GM21367 (cell line): ENCODE measurements around the gene CDC23.
A peak's percentile ranks its signal among the peaks of the same experiment; 100 is the strongest.
"Not testable (repeated sequence)": the region's sequence is repeated elsewhere in the genome, so short reads cannot be mapped to it uniquely, and the experiment has no call there.

Experiments used
- ATAC-seq: cut with Tn5 transposase; IDR thresholded peaks from one replicate; pipeline ENCODE4 v1.9.1; 2021; ENCODE audit not compliant: unreplicated experiment

Gene CDC23

DNA sequence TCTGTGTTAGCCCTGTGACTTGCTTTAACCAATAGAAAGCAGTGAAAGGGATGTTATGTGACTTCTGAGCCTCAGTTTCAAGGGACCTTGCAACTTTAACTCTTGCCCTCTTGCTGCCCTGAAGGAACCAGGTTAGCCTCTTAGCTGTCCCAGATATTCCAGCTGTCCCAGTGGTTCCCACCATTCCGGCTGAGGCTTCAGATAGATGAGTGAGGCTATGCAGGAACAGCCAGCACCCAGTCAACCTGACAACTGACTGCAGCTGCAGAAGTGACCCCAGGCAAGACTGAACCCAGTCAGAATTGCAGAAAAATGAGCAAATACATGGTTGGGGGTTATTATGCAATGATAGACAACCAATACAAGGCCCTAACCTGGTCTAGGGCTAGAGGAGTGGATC, 10.4 kb upstream of the CDC23 start:
- no peak for ATAC-seq

DNA sequence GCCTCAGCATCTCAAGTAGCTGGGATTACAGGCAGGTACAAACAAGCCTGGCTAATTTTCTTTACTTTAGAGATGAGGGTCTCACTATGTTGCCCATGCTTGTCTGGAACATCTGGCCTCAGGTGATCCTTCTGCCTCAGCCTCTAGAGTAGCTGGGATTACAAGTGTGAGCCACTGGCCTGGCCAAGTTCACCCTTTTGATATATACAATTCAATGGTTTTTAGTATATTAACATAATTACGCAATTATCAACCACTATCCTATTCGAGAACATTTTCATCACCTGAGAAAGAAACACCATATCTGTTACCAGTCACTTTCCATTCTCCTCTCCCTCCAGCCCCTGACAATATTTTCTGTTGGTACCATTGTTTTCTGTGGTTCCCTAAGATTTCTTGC, 3.7 kb upstream of the CDC23 start:
- no peak for ATAC-seq

DNA sequence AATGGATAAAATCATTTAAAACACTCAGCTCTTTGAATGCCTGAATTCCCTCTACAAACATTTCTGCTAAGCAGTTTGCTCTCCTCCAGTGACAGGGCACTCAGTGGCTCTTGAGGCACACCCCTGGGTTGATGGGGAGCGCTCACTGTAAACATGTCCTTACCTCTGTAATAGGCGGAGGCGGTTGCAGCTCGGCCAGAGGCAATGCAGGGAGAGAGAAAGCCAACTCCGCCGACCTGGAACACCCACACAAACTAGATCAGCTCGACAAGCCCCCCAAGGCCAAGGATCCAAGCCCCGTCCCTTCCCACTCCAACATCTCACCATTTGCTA, 329 bp downstream of the CDC23 start:
- peak; percentile 9 for ATAC-seq

DNA sequence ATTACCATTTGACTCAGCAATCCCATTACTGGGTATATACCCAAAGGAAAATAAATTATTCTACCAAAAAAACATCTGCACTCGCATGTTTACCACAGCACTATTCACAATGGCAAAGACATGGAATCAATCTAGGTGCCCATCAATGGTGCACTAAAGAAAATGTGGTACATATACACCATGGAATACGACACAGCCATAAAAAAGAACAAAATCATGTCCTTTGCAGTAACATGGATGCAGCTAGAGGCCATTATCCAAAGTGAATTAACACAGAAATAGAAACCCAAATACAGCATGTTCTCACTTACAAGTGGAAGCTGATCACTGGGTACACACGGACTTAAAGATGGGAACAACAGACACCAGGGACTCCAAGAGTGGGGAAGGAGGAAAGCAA, 2.1 kb downstream of the CDC23 start:
- ATAC-seq, result no peak

- not testable (repeated sequence) for ATAC-seq
Measured at GRCh38 chr5:138193859-138194258, 19.3 kb downstream of the CDC23 start.

- no peak for ATAC-seq
Measured at GRCh38 chr5:138192826-138193225, 20.3 kb downstream of the CDC23 start.

GRCh38 chr5:138188626-138189025, 24.5 kb downstream of the CDC23 start:
- ATAC-seq, result no peak

DNA sequence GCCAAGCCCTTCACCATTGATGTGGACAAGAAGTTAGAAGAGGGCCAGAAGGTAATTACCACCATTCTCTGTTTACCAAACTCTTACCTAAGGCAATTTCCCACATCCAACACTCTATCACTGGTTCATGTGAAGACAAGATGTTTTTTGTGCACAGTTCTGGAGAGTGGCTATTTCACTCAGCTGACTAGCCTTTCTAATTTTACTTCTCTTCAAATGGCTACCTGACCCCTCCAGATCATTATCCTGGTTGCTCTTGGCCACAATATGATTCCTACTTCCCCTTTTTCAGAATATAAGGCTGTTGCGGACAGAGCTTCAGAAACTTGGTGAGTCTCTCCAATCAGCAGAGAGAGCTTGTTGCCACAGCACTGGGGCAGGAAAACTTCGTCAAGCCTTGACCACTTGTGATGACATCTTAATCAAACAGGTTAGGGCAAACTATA, 27.1 kb downstream of the CDC23 start:
- no peak for ATAC-seq

DNA sequence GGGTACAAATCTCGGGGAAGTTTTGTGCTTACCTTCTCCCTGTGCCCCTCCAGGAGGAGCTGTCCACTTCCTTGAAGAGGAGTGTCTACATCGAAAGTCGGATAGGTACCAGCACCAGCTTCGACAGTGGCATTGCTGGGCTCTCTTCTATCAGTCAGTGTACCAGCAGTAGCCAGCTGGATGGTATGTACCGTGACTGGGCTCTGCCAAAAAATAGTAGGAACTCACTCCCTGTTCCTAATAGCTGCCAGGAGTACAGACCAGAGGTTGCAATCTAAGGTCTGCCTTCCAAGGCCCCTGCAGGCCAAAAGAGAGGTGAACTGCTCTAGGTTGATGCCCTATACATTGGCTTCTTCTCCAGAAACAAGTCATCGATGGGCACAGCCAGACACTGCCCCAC, 30.3 kb downstream of the CDC23 start:
- no peak for ATAC-seq

DNA sequence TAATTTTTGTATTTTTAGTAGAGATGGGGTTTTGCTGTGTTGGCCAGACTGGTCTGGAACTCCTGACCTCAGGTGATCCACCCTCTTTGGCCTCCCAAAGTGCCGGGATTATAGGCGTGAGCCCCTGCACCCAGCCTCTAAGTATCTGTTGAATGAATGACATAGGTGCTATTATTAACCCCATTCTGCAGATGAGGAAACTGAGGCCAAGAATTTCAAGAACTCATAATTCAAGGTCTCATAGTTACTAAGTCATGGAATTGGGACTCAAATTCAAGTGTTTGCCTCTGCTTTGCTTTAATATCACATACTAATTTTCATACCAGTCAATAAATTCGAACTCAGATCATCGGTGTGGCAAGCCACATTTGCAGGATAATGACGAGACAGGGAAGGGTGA, 32.3 kb downstream of the CDC23 start:
- no peak for ATAC-seq

- no peak for ATAC-seq
Measured at GRCh38 chr5:138180183-138180782, 32.8 kb downstream of the CDC23 start.

- ATAC-seq, result peak; percentile 4
Measured at GRCh38 chr5:138179277-138179857, 33.8 kb downstream of the CDC23 start.

- peak; percentile 78 for ATAC-seq
Measured at GRCh38 chr5:138178516-138179276, 34.4 kb downstream of the CDC23 start, which contains the start of the genes BRD8 and KIF20A. TSS of gene BRD8 (minus strand) at chr5:138178630. CDS start at chr5:138178614, 16 bp downstream. TSS of gene KIF20A (plus strand) at chr5:138179112. CDS start at chr5:138179681, 569 bp downstream.

GRCh38 chr5:138177941-138178515, 35.1 kb downstream of the CDC23 start:
- ATAC-seq, result peak; percentile 16

- no peak for ATAC-seq
Measured at GRCh38 chr5:138170299-138170698, 42.8 kb downstream of the CDC23 start.

- no peak for ATAC-seq
Measured at GRCh38 chr5:138169124-138169523, 44.0 kb downstream of the CDC23 start.

DNA sequence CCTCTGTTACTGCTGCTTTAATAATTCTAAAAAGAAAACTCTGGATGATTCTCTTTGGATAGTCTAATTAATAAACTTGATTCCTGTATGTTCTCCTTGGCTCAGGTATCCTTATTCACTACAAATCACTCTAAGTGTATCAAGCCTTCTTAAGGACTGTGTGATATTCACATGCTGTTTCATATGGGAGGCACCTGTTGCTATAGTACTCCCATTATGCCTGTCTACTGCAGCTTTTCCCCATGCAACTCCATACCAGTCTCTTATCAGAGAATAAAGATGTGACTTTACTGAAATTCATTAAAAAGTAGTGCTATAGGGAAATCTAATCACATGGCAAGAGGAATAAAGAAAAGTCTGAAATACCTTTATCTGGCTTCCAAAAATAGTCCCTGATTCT, 49.4 kb downstream of the CDC23 start:
- no peak for ATAC-seq

GRCh38 chr5:138160706-138161105, 52.4 kb downstream of the CDC23 start:
- ATAC-seq, result no peak

DNA sequence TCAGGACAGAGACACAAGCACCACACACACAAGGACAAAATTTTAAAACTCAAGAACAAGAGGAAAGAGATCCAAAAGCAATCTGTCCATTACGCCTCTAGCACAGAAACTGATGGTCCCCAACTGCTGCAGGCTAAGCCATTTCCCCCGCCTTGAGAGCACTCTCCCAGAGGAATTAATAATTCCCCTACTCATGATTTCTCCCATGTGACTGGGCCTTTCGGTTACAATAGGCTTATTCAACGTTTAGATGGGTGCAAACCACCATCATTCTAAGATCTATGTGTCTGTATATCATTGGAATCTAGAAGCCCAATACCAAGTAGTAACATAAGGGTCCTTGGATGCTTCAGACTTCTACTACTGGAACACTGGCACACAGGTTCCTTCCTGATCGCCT, 53.5 kb downstream of the CDC23 start:
- ATAC-seq, result no peak

DNA sequence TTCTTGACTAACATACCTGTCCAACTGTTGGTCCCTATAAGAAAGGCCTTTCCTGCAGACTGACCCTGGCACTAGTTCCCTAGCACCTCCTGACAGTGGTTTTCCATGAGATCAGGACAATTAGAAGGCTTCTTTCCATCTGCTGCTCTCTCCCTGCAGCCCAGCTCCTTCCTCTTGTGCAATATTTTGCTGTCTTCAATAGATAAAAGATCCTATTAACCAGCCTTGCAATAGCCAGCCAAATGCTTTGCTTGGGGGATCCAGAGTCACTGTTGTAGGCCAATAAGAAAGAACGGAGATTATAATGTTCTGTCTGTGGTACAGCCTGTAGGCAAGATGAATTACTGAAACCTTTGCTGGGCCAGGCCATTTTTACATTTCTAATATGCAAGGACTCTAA, 55.5 kb downstream of the CDC23 start:
- ATAC-seq, result no peak

GRCh38 chr5:138155977-138156376, 57.1 kb downstream of the CDC23 start:
- not testable (repeated sequence) for ATAC-seq

- ATAC-seq, result no peak
Measured at GRCh38 chr5:138149530-138149929, 63.6 kb downstream of the CDC23 start.
